Nephron (organoid): ENCODE results near the gene FSD1.
A peak's percentile ranks its signal among the peaks of the same experiment; 100 is the strongest.

Experiments
- H3K27ac Mint-ChIP-seq, 3 experiments: 2 replicates each; pipeline ENCODE4 v1.8.0; 2020; ENCODE audit warnings: mixed read lengths in 3 of 3, mild to moderate bottlenecking in 2 of 3, moderate library complexity in 1 of 3
- H3K27me3 Mint-ChIP-seq: 2 replicates; pipeline ENCODE4 v1.8.0; 2021; ENCODE audit warnings: low read depth, mild to moderate bottlenecking, moderate library complexity, mixed read lengths
- H3K36me3 Mint-ChIP-seq: 2 replicates; pipeline ENCODE4 v1.8.0; 2020; ENCODE audit warnings: low read depth, mixed read lengths
- H3K4me1 Mint-ChIP-seq: 2 replicates; pipeline ENCODE4 v1.8.0; 2020; ENCODE audit warnings: mixed read lengths
- H3K4me3 Mint-ChIP-seq, 3 experiments: 2 replicates each; pipeline ENCODE4 v1.8.0; 2020; ENCODE audit warnings: mild to moderate bottlenecking in 3 of 3, mixed read lengths in 3 of 3, moderate library complexity in 2 of 3
- H3K9me3 Mint-ChIP-seq: 2 replicates; pipeline ENCODE4 v1.8.0; 2020; ENCODE audit warnings: mixed read lengths
- CTCF ChIP-seq, 3 experiments: fragments of 200-600 bp; sonication (generic); IDR thresholded peaks; one replicate each; pipeline ENCODE4 v1.5.0; 2021; ENCODE audit warnings: antibody characterized with exemption in 3 of 3; ENCODE audit not compliant: unreplicated experiment in 3 of 3

Gene FSD1

GRCh38 chr19:4277191-4277696, 27.2 kb upstream of the FSD1 start:
- Mint-ChIP-seq H3K9me3 (no peaks in the 10 kb centered on the region), H3K4me3 (peak overlapping the region; percentile 54 to 77 (median 63)), H3K36me3 (no peaks in the 10 kb centered on the region), H3K27me3 (peaks cover 42% of the 10 kb centered on the region), H3K4me1 (peaks cover 9% of the 10 kb centered on the region), H3K27ac (peak overlapping the region in 2 of 3 experiments; percentile 37 to 85)
- no peak for TF ChIP-seq CTCF (IDR thresholded peaks at IDR 0.05; ENCODE audit: unreplicated experiment in 3 of 3)

GRCh38 chr19:4278010-4278409, 26.4 kb upstream of the FSD1 start:
- Mint-ChIP-seq H3K36me3 (no peaks in the 10 kb centered on the region), H3K4me3 (peak overlapping the region; percentile 80 to 87 (median 86)), H3K4me1 (peaks cover 9% of the 10 kb centered on the region), H3K27ac (peak overlapping the region in 2 of 3 experiments; percentile 81 to 92), H3K27me3 (peaks cover 50% of the 10 kb centered on the region), H3K9me3 (no peaks in the 10 kb centered on the region)
- TF ChIP-seq CTCF (IDR thresholded peaks at IDR 0.05; ENCODE audit: unreplicated experiment in 3 of 3), result no peak

- no peak for TF ChIP-seq CTCF (IDR thresholded peaks at IDR 0.05; ENCODE audit: unreplicated experiment in 3 of 3)
- Mint-ChIP-seq H3K27ac (peak within 1 kb of the TSS; percentile 81 to 92 (median 86)), H3K36me3 (no peaks in the 10 kb centered on the region), H3K9me3 (no peaks in the 10 kb centered on the region), H3K4me3 (peak within 1 kb of the TSS; percentile 87 to 92 (median 91)), H3K27me3 (peaks cover 53% of the 10 kb centered on the region), H3K4me1 (peaks cover 9% of the 10 kb centered on the region)
These were observed 25.8 kb upstream of the FSD1 start, which contains the start of gene SHD for GRCh38 chr19:4278419-4279266. SHD (plus strand) TSS chr19:4279266; CDS start chr19:4280064, 798 bp downstream.

GRCh38 chr19:4279267-4279529, 25.2 kb upstream of the FSD1 start:
- peaks cover 9% of the 10 kb centered on the region for H3K4me1 Mint-ChIP-seq
- peak overlapping the region in 2 of 3 experiments; percentile 38 to 56 for H3K4me3 Mint-ChIP-seq
- no peaks in the 10 kb centered on the region for H3K9me3 Mint-ChIP-seq
- no peak overlapping the region for H3K27ac Mint-ChIP-seq
- H3K36me3 Mint-ChIP-seq, result no peaks in the 10 kb centered on the region
- H3K27me3 Mint-ChIP-seq, result peaks cover 53% of the 10 kb centered on the region
- no peak for TF ChIP-seq CTCF (IDR thresholded peaks at IDR 0.05; ENCODE audit: unreplicated experiment in 3 of 3)

GRCh38 chr19:4279530-4280422, 24.6 kb upstream of the FSD1 start:
- H3K4me1 Mint-ChIP-seq, result peaks cover 14% of the 10 kb centered on the region
- H3K9me3 Mint-ChIP-seq, result no peaks in the 10 kb centered on the region
- peak overlapping the region; percentile 87 to 92 (median 91) for H3K4me3 Mint-ChIP-seq
- TF ChIP-seq CTCF (IDR thresholded peaks at IDR 0.05; ENCODE audit: unreplicated experiment in 3 of 3), result no peak
- H3K27ac Mint-ChIP-seq, result no peak overlapping the region
- peaks cover 59% of the 10 kb centered on the region for H3K27me3 Mint-ChIP-seq
- no peaks in the 10 kb centered on the region for H3K36me3 Mint-ChIP-seq
